ENCODE results near the gene TRAPPC2B. TPM values are rescaled to one million over a fixed set of nuclear protein-coding genes. Genes with fewer than 3 reads are reported as not detected.
"Not testable (repeated sequence)": the region's sequence is repeated elsewhere in the genome, so short reads cannot be mapped to it uniquely, and the experiment has no call there.

TRAPPC2B gene
- total RNA-seq, 1 donor from 2014 or later, result 7.0 TPM

DNA sequence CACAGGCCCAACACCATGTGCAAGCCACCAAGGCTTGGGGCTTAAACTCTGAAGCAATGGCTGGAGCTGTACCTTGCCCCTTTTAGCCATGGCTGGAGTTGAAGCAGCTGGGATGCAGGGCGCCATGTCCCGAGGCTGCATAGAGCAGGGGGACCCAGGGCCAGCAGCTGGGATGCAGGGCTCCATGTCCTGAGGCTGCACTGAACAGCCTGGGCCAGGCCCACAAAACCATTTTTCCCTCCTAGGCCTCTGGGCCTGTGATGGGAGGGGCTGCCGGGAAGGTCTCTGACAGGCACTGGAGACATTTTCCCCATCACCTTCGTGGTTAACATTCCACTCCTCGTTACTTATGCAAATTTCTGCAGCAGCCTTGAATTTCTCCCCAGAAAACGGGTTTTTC is 10.8 kb downstream of the TRAPPC2B start:
- Histone ChIP-seq H3K9me3 (peaks cover 22% of the 10 kb centered on the region), H3K36me3 (peaks cover 29% of the 10 kb centered on the region), H3K27me3 (no peaks in the 10 kb centered on the region), H3K4me1 (no peaks in the 10 kb centered on the region), H3K27ac (no peak overlapping the region), H3K4me3 (no peak overlapping the region)
- TF ChIP-seq, protein P1, sequence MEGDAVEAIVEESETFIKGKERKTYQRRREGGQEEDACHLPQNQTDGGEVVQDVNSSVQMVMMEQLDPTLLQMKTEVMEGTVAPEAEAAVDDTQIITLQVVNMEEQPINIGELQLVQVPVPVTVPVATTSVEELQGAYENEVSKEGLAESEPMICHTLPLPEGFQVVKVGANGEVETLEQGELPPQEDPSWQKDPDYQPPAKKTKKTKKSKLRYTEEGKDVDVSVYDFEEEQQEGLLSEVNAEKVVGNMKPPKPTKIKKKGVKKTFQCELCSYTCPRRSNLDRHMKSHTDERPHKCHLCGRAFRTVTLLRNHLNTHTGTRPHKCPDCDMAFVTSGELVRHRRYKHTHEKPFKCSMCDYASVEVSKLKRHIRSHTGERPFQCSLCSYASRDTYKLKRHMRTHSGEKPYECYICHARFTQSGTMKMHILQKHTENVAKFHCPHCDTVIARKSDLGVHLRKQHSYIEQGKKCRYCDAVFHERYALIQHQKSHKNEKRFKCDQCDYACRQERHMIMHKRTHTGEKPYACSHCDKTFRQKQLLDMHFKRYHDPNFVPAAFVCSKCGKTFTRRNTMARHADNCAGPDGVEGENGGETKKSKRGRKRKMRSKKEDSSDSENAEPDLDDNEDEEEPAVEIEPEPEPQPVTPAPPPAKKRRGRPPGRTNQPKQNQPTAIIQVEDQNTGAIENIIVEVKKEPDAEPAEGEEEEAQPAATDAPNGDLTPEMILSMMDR (IDR thresholded peaks at IDR 0.05), result no peak
- intact Hi-C loops (cut with DNase I), result no loop called here
- DNase-seq, result no peak
- ATAC-seq, result no peak

DNA sequence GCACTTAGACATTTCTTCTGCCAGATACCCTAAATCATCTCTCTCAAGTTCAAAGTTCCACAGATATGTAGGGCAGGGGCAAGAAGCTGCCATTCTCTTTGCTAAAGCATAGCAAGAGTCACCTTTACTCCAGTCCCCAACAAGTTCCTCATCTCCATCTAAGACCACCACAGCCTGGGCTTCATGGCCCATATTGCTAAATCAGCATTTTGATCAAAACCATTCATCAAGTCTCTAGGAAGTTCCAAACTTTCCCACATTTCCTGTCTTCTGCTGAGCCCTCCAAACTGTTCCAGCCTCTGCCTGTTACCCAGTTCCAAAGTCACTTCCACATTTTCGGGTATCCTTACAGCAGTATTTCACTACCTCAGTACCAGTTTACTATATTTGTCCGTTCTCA is 11.3 kb downstream of the TRAPPC2B start:
- H3K4me1 ChIP-seq; H3K27ac ChIP-seq; intact Hi-C loops (cut with DNase I); H3K27me3 ChIP-seq; DNase-seq; H3K4me3 ChIP-seq; ATAC-seq: not testable (repeated sequence)
- Histone ChIP-seq H3K36me3 (peaks cover 29% of the 10 kb centered on the region), H3K9me3 (peaks cover 22% of the 10 kb centered on the region)

DNA sequence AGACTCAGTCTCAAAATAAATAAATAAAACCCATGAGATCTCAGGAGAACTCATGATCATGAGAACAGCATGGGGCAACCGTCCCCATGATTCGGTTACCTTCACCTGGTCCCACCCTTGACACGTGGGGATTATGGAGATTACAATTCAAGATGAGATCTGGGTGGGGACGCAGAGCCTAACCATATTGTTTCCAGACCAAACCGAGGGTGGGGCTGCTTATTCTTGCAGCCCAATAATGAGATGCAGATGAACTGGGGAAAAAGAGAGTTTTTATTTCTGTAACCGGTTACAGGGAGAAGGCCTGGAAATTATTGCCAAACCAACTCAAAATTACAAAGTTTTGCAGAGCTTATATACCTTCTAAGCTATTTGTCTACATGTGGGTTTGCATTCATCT is 12.8 kb downstream of the TRAPPC2B start:
- TF ChIP-seq, protein P1 (IDR thresholded peaks at IDR 0.05), result no peak
- no peak for ATAC-seq
- DNase-seq, result no peak
- Histone ChIP-seq H3K4me1 (no peaks in the 10 kb centered on the region), H3K27ac (no peak overlapping the region), H3K27me3 (no peaks in the 10 kb centered on the region), H3K9me3 (peaks cover 28% of the 10 kb centered on the region), H3K36me3 (peaks cover 29% of the 10 kb centered on the region), H3K4me3 (no peak overlapping the region)
- intact Hi-C loops (cut with DNase I), result no loop called here

DNA sequence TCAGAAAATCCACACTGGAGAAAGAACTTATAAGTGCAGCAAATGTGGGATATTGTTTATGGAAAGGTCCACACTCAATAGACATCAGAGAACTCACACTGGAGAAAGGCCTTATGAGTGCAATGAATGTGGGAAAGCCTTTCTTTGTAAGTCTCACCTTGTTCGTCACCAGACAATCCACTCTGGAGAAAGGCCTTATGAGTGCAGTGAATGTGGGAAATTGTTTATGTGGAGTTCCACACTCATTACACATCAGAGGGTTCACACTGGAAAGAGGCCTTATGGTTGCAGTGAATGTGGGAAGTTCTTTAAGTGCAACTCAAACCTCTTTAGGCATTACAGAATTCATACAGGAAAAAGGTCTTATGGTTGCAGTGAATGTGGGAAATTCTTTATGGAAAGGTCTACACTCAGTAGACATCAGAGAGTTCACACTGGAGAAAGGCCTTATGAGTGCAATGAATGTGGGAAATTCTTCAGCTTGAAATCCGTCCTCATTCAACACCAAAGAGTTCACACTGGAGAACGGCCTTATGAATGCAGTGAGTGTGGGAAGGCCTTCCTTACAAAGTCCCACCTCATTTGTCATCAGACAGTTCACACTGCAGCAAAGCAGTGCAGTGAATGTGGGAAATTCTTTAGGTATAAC is 14.3 kb downstream of the TRAPPC2B start:
- no peak for DNase-seq
- Histone ChIP-seq H3K4me1 (no peaks in the 10 kb centered on the region), H3K36me3 (peaks cover 18% of the 10 kb centered on the region), H3K27ac (no peak overlapping the region), H3K9me3 (peaks cover 28% of the 10 kb centered on the region), H3K4me3 (no peak overlapping the region), H3K27me3 (no peaks in the 10 kb centered on the region)
- intact Hi-C loops (cut with DNase I), result no loop called here
- TF ChIP-seq, protein P1 (IDR thresholded peaks at IDR 0.05), result no peak
- ATAC-seq, result no peak

DNA sequence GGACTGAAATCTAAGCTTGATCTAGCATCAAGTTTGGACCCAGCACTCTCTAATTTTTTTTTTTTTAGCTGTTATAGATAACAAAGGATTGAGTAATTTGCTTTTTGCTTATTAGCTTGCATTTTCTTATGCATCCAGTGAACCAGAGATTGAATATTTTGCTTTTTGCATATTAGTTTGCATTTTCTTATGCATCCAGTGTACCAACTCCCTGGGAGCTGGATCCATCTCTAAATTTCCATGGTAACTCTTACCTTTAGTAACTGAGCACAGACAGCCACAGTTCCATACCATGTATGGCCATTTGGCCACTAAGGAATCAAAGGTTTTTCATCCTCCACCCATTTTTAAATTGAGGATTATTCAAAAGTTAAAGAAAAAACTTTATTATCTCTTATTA is 17.6 kb downstream of the TRAPPC2B start:
- intact Hi-C loops (cut with DNase I), result no loop called here
- H3K9me3 ChIP-seq, result peaks cover 28% of the 10 kb centered on the region
- peaks cover 14% of the 10 kb centered on the region for H3K36me3 ChIP-seq
- H3K27ac ChIP-seq, result no peak overlapping the region
- H3K4me1 ChIP-seq, result no peaks in the 10 kb centered on the region
- TF ChIP-seq, protein P1 (IDR thresholded peaks at IDR 0.05), result no peak
- H3K4me3 ChIP-seq, result no peak overlapping the region
- no peaks in the 10 kb centered on the region for H3K27me3 ChIP-seq
- no peak for DNase-seq
- no peak for ATAC-seq

DNA sequence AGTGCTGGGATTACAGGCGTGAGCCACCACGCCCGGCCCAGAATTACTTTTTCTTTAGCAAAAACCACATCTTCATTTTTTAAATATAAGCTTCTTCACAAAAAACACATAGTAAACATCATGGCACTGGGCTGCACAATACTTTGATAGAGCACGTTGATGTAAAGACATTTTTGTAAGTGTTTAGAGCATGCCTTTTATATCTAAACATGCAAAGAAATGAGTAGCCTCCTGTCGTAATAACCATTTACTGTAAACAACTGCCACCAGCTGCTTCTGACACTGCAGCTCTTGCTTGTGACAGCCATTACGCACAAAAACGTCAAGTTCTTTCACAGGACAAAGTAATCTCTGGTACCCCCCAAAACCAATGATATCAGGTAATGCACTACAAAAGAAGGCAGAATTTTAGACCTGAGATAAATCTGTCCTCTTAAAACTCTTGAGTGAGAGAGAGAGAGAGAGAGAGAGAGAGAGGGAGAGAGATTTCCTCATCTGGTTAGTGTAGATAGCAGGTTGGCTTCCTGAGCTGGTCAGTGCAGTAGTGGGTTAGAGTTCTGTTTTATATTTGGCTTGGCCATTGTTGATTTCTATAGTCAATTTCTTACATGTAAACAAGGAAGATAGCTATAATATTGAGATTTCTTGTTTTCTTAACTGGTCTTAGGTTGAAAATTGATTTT is 19.6 kb downstream of the TRAPPC2B start:
- no peak overlapping the region for H3K27ac ChIP-seq
- H3K4me1 ChIP-seq, result no peaks in the 10 kb centered on the region
- H3K9me3 ChIP-seq, result peaks cover 15% of the 10 kb centered on the region
- no peaks in the 10 kb centered on the region for H3K27me3 ChIP-seq
- intact Hi-C loops (cut with DNase I), result no loop called here
- TF ChIP-seq, protein P1 (IDR thresholded peaks at IDR 0.05), result no peak
- ATAC-seq, result no peak
- no peak for DNase-seq
- peaks cover 1% of the 10 kb centered on the region for H3K36me3 ChIP-seq
- H3K4me3 ChIP-seq, result no peak overlapping the region

Data from upper lobe of right lung (tissue), 1 donor.